Measurements from ENCODE around the gene PHKA2. TPM values are rescaled to one million over a fixed set of nuclear protein-coding genes. Genes with fewer than 3 reads are reported as not detected.

PHKA2 gene
- total and polyA plus RNA-seq, 10 of the 15 experiments (the other 5 are each of a cell fraction or from before 2014, with no cell fraction given): 1.4 to 25.6 (median 15.4) TPM

DNA sequence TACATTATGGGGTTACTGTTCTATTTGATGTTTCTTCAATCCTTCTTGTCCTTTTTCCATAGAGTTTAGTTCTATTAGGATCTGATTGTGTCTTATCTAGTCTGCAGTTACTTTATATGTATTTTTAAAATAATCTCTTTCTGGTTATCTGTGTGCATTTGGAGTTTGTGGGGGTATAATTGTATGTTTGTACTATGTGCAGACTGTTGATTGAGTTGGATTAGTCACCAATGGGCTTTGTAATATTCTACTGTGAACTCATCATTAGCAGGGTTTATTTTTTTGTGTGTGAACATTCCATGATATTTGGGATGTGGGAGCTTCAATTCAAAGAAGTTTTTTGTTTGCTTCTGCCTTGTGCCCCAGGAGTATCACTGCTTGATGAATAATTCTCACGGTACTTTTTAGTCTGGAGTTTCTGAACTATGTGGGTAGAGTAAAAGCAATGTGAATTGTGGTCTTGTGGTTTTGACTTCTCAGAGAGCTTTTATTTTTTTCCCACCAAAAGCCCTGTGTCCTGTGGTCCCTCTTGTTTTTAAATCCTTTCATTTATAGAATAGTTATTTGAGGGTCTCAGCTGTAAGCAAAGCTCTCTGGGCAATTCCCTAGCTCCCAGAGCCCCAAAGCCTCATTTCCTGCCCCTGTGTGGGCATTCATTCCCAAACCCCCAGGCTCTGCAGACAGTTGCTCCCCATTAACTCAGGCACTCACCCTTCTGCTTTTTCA is 127.8 kb downstream of the PHKA2 start (continued):
- TF ChIP-seq, protein P1, sequence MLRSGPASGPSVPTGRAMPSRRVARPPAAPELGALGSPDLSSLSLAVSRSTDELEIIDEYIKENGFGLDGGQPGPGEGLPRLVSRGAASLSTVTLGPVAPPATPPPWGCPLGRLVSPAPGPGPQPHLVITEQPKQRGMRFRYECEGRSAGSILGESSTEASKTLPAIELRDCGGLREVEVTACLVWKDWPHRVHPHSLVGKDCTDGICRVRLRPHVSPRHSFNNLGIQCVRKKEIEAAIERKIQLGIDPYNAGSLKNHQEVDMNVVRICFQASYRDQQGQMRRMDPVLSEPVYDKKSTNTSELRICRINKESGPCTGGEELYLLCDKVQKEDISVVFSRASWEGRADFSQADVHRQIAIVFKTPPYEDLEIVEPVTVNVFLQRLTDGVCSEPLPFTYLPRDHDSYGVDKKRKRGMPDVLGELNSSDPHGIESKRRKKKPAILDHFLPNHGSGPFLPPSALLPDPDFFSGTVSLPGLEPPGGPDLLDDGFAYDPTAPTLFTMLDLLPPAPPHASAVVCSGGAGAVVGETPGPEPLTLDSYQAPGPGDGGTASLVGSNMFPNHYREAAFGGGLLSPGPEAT (IDR thresholded peaks at IDR 0.05; ENCODE audit: low read depth): peak; percentile 79
- TF ChIP-seq MEF2B (IDR thresholded peaks at IDR 0.05; ENCODE audit: partially characterized antibody, poor library complexity, severe bottlenecking): peak; percentile 98
- TF ChIP-seq SREBF1 (IDR thresholded peaks at IDR 0.05; ENCODE audit: low read length): no peak
- TF ChIP-seq RCOR1 (conservative IDR thresholded peaks at IDR 0.05; ENCODE audit: low read depth, low read length): no peak
- TF ChIP-seq, protein P2, sequence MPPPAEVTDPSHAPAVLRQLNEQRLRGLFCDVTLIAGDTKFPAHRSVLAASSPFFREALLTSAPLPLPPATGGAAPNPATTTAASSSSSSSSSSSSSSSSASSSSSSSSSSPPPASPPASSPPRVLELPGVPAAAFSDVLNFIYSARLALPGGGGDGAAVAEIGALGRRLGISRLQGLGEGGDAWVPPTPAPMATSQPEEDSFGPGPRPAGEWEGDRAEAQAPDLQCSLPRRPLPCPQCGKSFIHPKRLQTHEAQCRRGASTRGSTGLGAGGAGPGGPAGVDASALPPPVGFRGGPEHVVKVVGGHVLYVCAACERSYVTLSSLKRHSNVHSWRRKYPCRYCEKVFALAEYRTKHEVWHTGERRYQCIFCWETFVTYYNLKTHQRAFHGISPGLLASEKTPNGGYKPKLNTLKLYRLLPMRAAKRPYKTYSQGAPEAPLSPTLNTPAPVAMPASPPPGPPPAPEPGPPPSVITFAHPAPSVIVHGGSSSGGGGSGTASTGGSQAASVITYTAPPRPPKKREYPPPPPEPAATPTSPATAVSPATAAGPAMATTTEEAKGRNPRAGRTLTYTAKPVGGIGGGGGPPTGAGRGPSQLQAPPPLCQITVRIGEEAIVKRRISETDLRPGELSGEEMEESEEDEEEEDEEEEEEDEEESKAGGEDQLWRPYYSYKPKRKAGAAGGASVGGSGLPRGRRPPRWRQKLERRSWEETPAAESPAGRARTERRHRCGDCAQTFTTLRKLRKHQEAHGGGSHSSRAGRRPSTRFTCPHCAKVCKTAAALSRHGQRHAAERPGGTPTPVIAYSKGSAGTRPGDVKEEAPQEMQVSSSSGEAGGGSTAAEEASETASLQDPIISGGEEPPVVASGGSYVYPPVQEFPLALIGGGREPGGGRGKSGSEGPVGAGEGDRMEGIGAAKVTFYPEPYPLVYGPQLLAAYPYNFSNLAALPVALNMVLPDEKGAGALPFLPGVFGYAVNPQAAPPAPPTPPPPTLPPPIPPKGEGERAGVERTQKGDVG (CRISPR knock-in tag; IDR thresholded peaks at IDR 0.05): no peak
- no peak for TF ChIP-seq RBBP5 (conservative IDR thresholded peaks at IDR 0.05)
- no peak for TF ChIP-seq TARDBP (IDR thresholded peaks at IDR 0.05; ENCODE audit: borderline replicate concordance)
- TF ChIP-seq YY1 (IDR thresholded peaks at IDR 0.05; ENCODE audit: low read depth, low read length): 0 out of 2 replicates have a peak, but pooled peaks have one; percentile 38
- no peak for TF ChIP-seq LARP7 (IDR thresholded peaks at IDR 0.05)
- peak; percentile 55; the same call in 1 of the 2 replicates for TF ChIP-seq ZNF207 (IDR thresholded peaks at IDR 0.05; ENCODE audit: borderline replicate concordance)
- TF ChIP-seq SP1 (IDR thresholded peaks at IDR 0.05; ENCODE audit: low read depth, low read length): peak; percentile 51
- TF ChIP-seq POLR2A (IDR thresholded peaks at IDR 0.05; ENCODE audit: low read depth, low read length): no peak
- no peak for TF ChIP-seq SUZ12 (IDR thresholded peaks at IDR 0.05; ENCODE audit: unreplicated experiment)
- TF ChIP-seq MXI1 (IDR thresholded peaks at IDR 0.05; ENCODE audit: low read depth, low read length): no peak
- TF ChIP-seq PML (IDR thresholded peaks at IDR 0.05; ENCODE audit: low read length): no peak; the same call in 1 of the 2 replicates
- no peak for TF ChIP-seq STAT1 (conservative IDR thresholded peaks at IDR 0.05)
- TF ChIP-seq, protein P3, sequence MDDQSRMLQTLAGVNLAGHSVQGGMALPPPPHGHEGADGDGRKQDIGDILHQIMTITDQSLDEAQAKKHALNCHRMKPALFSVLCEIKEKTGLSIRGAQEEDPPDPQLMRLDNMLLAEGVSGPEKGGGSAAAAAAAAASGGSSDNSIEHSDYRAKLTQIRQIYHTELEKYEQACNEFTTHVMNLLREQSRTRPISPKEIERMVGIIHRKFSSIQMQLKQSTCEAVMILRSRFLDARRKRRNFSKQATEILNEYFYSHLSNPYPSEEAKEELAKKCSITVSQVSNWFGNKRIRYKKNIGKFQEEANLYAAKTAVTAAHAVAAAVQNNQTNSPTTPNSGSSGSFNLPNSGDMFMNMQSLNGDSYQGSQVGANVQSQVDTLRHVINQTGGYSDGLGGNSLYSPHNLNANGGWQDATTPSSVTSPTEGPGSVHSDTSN (IDR thresholded peaks at IDR 0.05; ENCODE audit: insufficient replicate concordance, low read depth, low read length): no peak
- TF ChIP-seq, protein P4, sequence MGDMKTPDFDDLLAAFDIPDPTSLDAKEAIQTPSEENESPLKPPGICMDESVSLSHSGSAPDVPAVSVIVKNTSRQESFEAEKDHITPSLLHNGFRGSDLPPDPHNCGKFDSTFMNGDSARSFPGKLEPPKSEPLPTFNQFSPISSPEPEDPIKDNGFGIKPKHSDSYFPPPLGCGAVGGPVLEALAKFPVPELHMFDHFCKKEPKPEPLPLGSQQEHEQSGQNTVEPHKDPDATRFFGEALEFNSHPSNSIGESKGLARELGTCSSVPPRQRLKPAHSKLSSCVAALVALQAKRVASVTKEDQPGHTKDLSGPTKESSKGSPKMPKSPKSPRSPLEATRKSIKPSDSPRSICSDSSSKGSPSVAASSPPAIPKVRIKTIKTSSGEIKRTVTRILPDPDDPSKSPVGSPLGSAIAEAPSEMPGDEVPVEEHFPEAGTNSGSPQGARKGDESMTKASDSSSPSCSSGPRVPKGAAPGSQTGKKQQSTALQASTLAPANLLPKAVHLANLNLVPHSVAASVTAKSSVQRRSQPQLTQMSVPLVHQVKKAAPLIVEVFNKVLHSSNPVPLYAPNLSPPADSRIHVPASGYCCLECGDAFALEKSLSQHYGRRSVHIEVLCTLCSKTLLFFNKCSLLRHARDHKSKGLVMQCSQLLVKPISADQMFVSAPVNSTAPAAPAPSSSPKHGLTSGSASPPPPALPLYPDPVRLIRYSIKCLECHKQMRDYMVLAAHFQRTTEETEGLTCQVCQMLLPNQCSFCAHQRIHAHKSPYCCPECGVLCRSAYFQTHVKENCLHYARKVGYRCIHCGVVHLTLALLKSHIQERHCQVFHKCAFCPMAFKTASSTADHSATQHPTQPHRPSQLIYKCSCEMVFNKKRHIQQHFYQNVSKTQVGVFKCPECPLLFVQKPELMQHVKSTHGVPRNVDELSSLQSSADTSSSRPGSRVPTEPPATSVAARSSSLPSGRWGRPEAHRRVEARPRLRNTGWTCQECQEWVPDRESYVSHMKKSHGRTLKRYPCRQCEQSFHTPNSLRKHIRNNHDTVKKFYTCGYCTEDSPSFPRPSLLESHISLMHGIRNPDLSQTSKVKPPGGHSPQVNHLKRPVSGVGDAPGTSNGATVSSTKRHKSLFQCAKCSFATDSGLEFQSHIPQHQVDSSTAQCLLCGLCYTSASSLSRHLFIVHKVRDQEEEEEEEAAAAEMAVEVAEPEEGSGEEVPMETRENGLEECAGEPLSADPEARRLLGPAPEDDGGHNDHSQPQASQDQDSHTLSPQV (IDR thresholded peaks at IDR 0.05): peak; percentile 85; the same call in 1 of the 2 replicates
- TF ChIP-seq JUNB (IDR thresholded peaks at IDR 0.05): no peak

All from GM12878 (cell line).